Glomerular visceral epithelial cell (primary cell): ENCODE measurements around the gene ADCK1.
"Not testable (repeated sequence)": the region's sequence is repeated elsewhere in the genome, so short reads cannot be mapped to it uniquely, and the experiment has no call there.

Experiments used
- DNase-seq: peaks from one replicate; pipeline ENCODE4 v3.0.0-alpha.2; 2016; ENCODE audit errors: extremely low spot score

The ADCK1 gene

DNA sequence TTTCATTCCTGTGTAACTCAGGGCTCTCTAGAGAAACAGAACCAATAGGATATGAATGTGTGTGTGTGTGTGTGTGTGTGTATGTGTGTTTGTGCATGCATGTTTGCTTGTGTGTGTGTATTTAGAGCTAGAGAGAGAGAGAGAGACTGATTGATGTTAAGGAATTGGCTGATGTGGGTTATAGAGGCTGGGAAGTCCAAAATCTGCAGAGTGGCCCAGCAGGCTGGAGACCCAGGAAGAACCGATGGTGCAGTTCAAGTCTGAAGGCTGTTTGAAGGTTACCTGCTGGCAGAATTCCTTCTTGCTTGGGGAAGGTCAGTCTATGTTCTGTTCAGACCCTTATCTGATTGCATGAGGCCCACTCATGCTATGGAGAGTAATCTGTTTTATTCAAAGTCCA is 64.7 kb downstream of the ADCK1 start:
- DNase-seq, result no peak

- DNase-seq, result no peak
These were observed 65.5 kb downstream of the ADCK1 start for GRCh38 chr14:77865455-77865854.

DNA sequence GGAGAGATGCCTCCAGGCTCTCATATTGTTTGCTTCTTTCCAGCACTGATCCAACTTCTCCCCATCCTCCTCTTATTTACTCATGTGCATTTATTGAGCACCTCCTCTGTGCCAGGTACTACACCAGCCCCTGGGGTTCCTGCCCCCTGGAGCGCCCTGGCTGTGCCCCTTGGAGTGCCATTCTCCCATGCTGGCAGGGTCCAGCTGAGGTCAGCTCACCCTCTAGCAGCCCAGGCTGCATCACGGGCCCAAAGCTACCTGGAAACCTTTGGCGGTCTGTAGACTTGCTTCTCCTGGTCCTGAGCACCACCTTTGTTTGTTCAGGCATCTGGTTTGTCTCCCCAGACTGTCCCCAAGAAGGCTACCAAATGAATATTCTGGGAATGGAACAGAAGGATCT is 67.0 kb downstream of the ADCK1 start:
- no peak for DNase-seq

DNA sequence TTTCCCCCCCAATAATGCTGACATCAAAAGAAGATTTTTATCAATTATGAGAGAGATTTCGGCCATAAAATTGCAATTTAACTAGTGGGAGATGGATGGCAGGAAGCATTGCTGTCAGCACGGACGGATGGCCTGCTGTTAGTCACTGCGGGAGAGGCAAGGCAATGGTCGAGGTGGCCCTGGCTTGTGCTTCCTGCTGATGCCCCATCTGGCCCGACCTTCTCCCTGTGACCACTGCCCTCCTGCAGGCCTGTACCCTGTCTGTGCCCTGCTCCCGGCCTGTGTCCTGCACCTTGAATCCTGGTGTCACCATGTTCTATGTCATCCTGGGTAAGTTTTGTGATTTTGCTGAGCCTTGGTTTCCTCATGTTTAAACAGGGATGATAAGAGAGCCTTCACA is 67.6 kb downstream of the ADCK1 start:
- no peak for DNase-seq

- peak; percentile 69 for DNase-seq
These were observed 68.8 kb downstream of the ADCK1 start for GRCh38 chr14:77868552-77869285.

DNA sequence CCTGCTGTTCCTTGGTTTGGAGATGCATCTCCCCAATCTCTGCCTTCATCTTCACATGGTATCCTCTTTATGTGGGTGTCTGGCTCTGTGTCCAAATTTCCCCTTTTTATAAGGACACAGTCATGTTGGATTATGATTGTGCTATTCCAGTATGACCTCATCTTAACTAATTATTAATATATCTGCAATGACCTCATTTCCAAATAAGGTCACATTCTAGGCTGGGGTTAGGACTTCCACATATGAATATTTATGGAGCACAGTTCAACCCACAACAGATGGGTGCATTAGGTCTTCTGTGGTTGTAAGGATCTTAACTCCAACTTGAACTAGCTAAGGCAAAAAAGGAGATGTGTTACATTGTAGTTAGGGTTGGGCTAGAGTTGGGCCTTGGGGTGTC is 69.4 kb downstream of the ADCK1 start:
- DNase-seq, result peak; percentile 52

DNA sequence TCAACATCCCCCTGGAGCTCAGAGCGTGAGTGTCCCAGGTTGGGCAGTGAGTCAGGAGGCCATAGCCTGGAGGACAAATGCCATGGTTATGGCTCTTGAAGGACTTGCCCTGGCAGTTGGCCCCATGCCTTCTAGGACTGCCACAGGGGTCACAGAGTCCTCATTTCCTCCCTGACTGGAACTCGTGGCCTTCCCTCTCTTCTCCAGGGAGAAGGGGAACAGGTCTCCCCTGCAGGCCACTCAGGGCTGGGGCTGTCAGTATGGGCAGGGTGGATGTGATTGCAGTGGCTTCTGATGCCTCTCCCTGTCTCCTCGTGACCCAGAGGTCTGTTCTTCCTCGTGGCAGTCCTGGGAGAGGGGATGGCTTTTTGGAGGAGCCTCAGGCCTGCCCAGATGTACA is 70.7 kb downstream of the ADCK1 start:
- no peak for DNase-seq

DNA sequence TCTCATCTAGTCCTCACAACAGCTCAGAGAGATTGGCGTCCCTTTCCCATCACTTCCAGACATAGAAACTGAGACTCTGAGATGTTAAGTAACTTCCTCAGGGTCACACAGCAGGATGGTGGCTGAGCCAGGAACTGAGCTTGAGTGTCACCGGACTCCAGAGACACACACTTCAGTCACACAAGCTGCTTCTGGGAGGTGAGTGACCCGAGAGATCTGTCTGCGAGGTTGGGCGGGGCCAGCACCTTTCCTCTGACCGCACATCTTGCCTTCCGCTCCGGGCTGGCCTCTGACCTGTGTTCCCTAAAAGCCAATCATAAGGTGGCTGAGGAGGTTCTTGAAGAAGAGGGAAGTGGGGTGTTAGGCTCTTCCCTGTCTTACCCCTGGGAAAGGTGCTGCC is 72.2 kb downstream of the ADCK1 start:
- DNase-seq, result no peak

GRCh38 chr14:77872983-77873382 is 73.1 kb downstream of the ADCK1 start:
- DNase-seq, result no peak

GRCh38 chr14:77878783-77879182 is 78.9 kb downstream of the ADCK1 start:
- DNase-seq, result no peak

GRCh38 chr14:77880056-77880455 is 80.1 kb downstream of the ADCK1 start:
- no peak for DNase-seq

GRCh38 chr14:77882098-77882497 is 82.2 kb downstream of the ADCK1 start:
- DNase-seq, result peak; percentile 44

DNA sequence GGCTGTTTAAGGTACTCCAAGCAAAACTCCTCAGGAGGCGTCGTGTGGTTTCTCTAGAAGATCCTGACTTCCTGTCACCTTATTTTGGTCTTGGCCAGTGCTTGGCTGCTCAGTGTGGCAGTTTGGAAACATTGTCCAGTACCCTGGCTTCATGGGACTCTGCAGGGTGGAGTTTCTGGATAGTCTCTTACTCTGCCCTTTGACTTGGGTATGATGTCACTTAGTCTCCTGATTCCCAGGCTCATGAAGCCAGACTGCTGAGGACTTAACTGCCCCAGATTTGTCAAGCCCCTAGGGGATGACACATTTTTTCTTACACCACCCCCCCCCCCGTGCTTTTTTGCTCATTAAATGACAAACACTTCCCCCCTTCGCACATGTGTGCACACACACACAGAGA is 82.7 kb downstream of the ADCK1 start:
- no peak for DNase-seq

GRCh38 chr14:77883131-77883846 is 83.4 kb downstream of the ADCK1 start:
- DNase-seq, result no peak

DNA sequence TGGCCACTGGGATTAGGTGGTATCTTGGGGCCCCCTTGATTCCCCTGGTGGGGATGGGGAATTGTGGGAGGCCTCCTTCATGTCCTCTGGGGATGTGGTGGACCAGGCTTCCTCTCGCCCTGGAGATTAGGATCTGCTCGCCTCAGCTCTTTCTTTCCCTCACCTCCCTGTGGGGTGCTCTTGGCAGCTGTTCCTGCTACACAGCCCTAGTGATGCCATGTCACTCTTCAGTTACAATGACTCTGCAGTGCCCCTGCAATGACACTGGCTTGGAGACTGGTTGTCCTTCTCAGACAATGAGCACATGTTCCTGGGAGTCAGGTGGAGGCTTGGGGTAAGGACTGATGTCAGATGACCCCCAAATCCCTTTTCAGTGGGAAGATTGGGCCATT is 83.9 kb downstream of the ADCK1 start:
- DNase-seq, result no peak

GRCh38 chr14:77885367-77885766 is 85.5 kb downstream of the ADCK1 start:
- DNase-seq, result no peak

DNA sequence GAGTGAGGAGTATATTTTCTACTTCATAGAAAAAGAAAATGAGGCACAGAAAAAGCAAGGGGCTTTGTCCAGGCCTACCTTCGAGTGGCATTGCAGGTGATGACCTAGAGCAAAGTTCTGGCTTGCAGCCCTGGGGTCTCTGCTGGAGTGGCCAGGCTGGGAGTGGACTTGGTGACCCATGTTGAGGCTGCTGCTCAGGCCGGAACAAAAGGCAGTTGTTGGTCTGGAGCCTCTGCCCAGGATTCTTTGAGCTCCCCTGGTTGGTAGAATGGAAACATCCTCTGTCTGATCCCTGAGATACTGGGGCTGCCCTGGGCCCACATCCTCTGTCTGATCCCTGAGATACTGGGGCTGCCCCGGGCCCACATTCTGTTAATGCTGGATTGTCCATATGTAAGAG is 86.1 kb downstream of the ADCK1 start:
- no peak for DNase-seq

DNA sequence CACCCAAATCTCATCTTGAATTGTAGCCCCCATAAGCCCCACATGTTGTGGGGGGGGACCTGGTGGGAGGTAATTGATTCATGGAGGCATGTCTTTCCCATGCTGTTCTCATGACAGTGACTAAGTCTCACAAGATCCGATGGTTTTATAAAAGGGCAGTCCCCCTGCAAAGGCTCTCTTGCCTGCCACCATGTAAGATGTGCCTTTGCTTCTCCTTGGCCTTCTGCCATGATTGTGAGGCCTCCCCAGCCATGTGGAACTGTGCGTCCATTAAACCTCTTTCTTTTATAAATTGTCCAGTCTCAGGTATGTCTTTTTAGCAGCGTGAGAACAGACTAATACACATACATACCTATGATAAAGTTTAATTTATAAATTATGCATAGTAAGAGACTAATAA is 89.0 kb downstream of the ADCK1 start:
- not testable (repeated sequence) for DNase-seq

- DNase-seq, result peak; percentile 20
These were observed 90.1 kb downstream of the ADCK1 start for GRCh38 chr14:77889971-77890442.

DNA sequence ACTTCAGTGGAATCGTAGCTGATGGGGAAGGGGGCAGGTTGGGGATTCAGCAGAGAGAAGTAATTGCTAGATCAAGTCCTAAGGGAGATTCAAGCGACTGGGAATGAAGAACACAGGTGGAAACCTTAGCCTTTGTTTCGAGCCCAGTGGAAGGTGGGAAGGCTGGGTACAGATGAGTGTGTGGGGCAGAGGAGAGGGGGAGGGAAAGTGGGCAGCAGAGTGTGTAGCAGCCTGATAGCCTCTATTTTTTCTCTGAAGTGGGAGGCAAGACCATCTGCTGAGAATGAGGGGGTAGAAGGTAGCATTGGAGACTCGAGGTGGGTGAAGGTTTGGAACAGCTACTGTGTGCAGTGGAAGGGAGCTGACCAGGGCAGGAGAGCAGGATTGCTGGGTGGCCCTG is 91.0 kb downstream of the ADCK1 start:
- no peak for DNase-seq

DNA sequence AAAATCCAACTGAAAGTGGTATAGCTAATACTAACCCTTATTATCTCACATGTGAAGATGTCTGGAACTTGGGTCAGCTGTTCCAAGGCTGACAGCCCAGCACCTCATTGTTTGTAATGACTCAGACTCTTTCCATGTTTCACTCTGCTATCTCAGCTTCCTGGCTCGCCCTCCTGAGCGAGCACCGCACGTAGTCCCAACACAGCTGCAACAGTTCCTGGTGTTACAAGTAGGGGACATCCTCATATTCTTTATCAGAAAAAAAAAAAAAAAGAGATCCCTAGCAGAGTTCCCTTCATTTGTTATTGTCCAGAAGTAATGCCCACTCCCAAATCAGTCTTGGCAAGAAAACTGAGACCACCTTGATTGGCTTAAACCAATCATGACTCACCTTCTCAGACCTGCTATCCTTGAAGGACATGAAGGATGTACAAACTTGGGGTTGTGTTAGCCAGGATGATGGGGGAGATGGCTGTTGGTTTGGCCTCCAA is 92.5 kb downstream of the ADCK1 start:
- DNase-seq, result no peak

- no peak for DNase-seq
These were observed 93.1 kb downstream of the ADCK1 start for GRCh38 chr14:77892890-77893484.

GRCh38 chr14:77897374-77897773 is 97.5 kb downstream of the ADCK1 start:
- DNase-seq, result no peak
